CD4-positive, alpha-beta T cell (primary cell): ENCODE measurements around the gene C1orf185. TPM values are rescaled to one million over a fixed set of nuclear protein-coding genes. Genes with fewer than 3 reads are reported as not detected.
"Not testable (repeated sequence)": the region's sequence is repeated elsewhere in the genome, so short reads cannot be mapped to it uniquely, and the experiment has no call there.

Experiments
- ATAC-seq: fragments of 200-7000 bp; cut with Tn5 transposase; one replicate; pipeline ENCODE4 v1.10.0; 2022; ENCODE audit warnings: mild to moderate bottlenecking; ENCODE audit not compliant: poor library complexity
- CTCF ChIA-PET: fragments of 350-600 bp; sonication (Branson Sonifier 250); formaldehyde crosslinking; loops from one replicate; lab custom pipeline; 2021; ENCODE audit warnings: antibody characterized with exemption, inconsistent platforms; lab: Charles Lee
- POLR2A ChIA-PET: fragments of 350-600 bp; sonication (Branson Sonifier 250); formaldehyde crosslinking; loops from one replicate; lab custom pipeline; 2021; ENCODE audit warnings: antibody characterized with exemption, inconsistent platforms; lab: Charles Lee
- DNase-seq, 14 experiments: peaks; one replicate each; pipeline ENCODE4 v3.0.0-alpha.2; 2013 to 2020; ENCODE audit warnings: mixed read lengths in 2 of 14
- H3K27ac ChIP-seq, 2 donors: one replicate each; pipeline versions ENCODE4 v1.5.1 to v1.7.0; 2013; ENCODE audit warnings: low read length in 2 of 2, low read depth in 1 of 2, mild to moderate bottlenecking in 1 of 2
- H3K27me3 ChIP-seq, 2 experiments: 1 replicate in 1 of 2; 2 replicates in 1 of 2; pipeline versions ENCODE4 v1.6.1 to v1.7.0; 2013; ENCODE audit warnings: low read length in 2 of 2, control low read depth in 1 of 2, mild to moderate bottlenecking in 1 of 2, moderate library complexity in 1 of 2; ENCODE audit not compliant: insufficient read depth in 2 of 2, control insufficient read depth in 1 of 2
- H3K36me3 ChIP-seq: one replicate; pipeline ENCODE4 v1.6.1; 2013; ENCODE audit warnings: low read length, control low read depth; ENCODE audit not compliant: insufficient read depth
- H3K4me1 ChIP-seq: one replicate; pipeline ENCODE4 v1.6.1; 2013; ENCODE audit warnings: low read length, control low read depth; ENCODE audit not compliant: insufficient read depth
- H3K4me3 ChIP-seq: one replicate; pipeline ENCODE4 v1.5.1; 2013; ENCODE audit warnings: mild to moderate bottlenecking, low read length, moderate library complexity
- H3K9me3 ChIP-seq, 2 experiments: 1 replicate in 1 of 2; 2 replicates in 1 of 2; pipeline versions ENCODE4 v1.6.1 to v1.7.0; 2013; ENCODE audit warnings: low read length in 2 of 2, mild to moderate bottlenecking in 2 of 2, control low read depth in 1 of 2, moderate library complexity in 1 of 2; ENCODE audit not compliant: control insufficient read depth in 1 of 2, insufficient read depth in 1 of 2
- H3K27ac Mint-ChIP-seq: one replicate; pipeline ENCODE4 v1.8.0; 2020; ENCODE audit warnings: mixed read lengths
- H3K27me3 Mint-ChIP-seq: one replicate; pipeline ENCODE4 v1.8.0; 2021; ENCODE audit warnings: mixed read lengths
- H3K36me3 Mint-ChIP-seq: one replicate; pipeline ENCODE4 v1.8.0; 2021; ENCODE audit warnings: low read depth, mixed read lengths
- H3K4me1 Mint-ChIP-seq: one replicate; pipeline ENCODE4 v1.8.0; 2021; ENCODE audit warnings: low read depth, mixed read lengths
- H3K4me3 Mint-ChIP-seq: one replicate; pipeline ENCODE4 v1.8.0; 2020; ENCODE audit warnings: mild to moderate bottlenecking, mixed read lengths
- H3K9me3 Mint-ChIP-seq: one replicate; pipeline ENCODE4 v1.8.0; 2020; ENCODE audit warnings: mixed read lengths
- intact Hi-C, 2 experiments: fragments of 100-400 bp; cut with DNase I in 1 of 2; cut with micrococcal nuclease in 1 of 2; formaldehyde crosslinking; loops; one replicate each; pipeline versions ENCODE4 v1.15.1 to v1.9.0; 2023 to 2025; cut with DNase I, micrococcal nuclease
- total RNA-seq, 174 experiments: library from RNA in 2 of 174; stranded (reverse) in 2 of 174; gene quantifications; one replicate each; pipeline ENCODE4 v1.2.3 and lab custom pipeline; 2021 to 2026
- TF ChIP-seq, protein P1 (sequence below): fragments of 200-600 bp; IDR thresholded peaks from one replicate; pipeline ENCODE4 v1.8.0; 2022; ENCODE audit warnings: antibody characterized with exemption, mild to moderate bottlenecking

C1orf185 gene
- total RNA-seq, 2 experiments from 2014 or later: not detected

DNA sequence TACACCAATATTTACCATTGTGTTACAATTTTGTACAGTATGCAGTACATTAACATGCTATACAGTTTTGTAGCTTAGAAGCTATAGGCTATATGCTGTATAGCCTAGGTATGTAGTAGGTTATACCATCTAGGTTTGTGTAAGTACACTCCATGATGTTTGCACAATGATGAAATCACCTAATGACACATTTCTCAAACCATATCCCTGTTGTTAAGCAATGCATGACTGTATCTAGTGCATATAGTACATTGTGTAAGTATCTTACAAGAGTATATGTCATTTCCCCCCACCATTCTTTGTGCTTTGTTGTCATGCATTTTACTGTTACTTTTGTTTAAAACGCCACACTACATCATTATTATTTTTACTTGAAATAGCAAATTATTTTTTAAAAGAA is 68.3 kb downstream of the C1orf185 start:
- Mint-ChIP-seq H3K4me1 (peaks cover 19% of the 10 kb centered on the region), H3K27me3 (peaks cover 13% of the 10 kb centered on the region), H3K27ac (no peak overlapping the region), H3K36me3 (no peaks in the 10 kb centered on the region), H3K4me3 (no peak overlapping the region), H3K9me3 (no peaks in the 10 kb centered on the region)
- Histone ChIP-seq H3K4me3 (no peak overlapping the region), H3K9me3 (no peaks in the 10 kb centered on the region), H3K27me3 (peaks cover 0 to 6% of the 10 kb centered on the region in 2 experiments), H3K36me3 (no peaks in the 10 kb centered on the region), H3K4me1 (no peaks in the 10 kb centered on the region), H3K27ac (no peak overlapping the region)
- DNase-seq (peak in 2 of 14 experiments; percentile 13 to 33), ATAC-seq (no peak)
- ChIA-PET POLR2A (no interaction called here), CTCF (no interaction called here)
- intact Hi-C loops: no loop called here
- TF ChIP-seq, protein P1, sequence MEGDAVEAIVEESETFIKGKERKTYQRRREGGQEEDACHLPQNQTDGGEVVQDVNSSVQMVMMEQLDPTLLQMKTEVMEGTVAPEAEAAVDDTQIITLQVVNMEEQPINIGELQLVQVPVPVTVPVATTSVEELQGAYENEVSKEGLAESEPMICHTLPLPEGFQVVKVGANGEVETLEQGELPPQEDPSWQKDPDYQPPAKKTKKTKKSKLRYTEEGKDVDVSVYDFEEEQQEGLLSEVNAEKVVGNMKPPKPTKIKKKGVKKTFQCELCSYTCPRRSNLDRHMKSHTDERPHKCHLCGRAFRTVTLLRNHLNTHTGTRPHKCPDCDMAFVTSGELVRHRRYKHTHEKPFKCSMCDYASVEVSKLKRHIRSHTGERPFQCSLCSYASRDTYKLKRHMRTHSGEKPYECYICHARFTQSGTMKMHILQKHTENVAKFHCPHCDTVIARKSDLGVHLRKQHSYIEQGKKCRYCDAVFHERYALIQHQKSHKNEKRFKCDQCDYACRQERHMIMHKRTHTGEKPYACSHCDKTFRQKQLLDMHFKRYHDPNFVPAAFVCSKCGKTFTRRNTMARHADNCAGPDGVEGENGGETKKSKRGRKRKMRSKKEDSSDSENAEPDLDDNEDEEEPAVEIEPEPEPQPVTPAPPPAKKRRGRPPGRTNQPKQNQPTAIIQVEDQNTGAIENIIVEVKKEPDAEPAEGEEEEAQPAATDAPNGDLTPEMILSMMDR: no peak

DNA sequence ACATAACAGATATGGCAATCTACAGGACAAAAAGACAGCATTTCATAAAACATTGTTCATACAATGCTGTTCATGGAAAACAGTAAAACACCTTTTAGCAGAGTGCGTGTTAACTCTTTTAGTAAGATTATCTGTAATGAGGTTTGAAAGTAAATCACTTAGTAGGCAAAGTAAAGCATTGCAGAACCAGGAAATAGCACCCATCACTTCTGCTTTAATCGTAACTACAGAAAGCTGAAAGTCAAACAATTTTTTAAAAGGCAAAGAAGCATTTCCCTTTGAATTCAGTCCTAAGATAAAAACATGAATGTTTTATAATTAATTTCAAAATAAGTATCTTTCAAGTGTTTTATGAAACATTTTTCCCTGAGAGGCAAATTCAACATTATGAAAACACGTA is 70.8 kb downstream of the C1orf185 start:
- H3K4me3 Mint-ChIP-seq: no peak overlapping the region
- peaks cover 17% of the 10 kb centered on the region for H3K4me1 Mint-ChIP-seq
- ChIA-PET CTCF (no interaction called here), POLR2A (no interaction called here)
- ATAC-seq (no peak), DNase-seq (no peak)
- intact Hi-C loops: no loop called here
- Histone ChIP-seq H3K4me3 (no peak overlapping the region), H3K9me3 (no peaks in the 10 kb centered on the region), H3K4me1 (no peaks in the 10 kb centered on the region), H3K36me3 (no peaks in the 10 kb centered on the region), H3K27me3 (peaks cover 4 to 6% of the 10 kb centered on the region in 2 experiments), H3K27ac (no peak overlapping the region)
- no peaks in the 10 kb centered on the region for H3K36me3 Mint-ChIP-seq
- peaks cover 31% of the 10 kb centered on the region for H3K27me3 Mint-ChIP-seq
- no peaks in the 10 kb centered on the region for H3K9me3 Mint-ChIP-seq
- TF ChIP-seq, protein P1: no peak
- H3K27ac Mint-ChIP-seq: no peak overlapping the region

DNA sequence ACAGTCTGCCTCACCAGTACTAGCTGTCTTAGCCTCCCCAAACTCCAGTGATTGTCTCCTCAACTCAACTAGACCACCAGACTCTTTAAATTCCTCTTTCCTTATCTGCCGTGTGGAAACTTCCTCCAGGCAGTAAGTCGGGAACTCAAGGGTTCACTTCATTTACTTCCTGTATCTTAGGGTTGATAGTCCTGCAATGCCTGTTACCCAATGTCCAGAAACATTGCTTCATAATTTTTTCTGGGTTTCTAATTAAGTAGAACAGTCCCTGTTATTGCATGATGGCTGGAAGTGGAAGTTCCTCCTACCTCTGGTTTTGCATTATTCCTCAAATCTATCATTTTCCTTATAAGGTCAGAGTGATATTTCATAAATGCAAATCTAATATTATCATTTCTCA is 73.2 kb downstream of the C1orf185 start:
- H3K36me3 Mint-ChIP-seq: no peaks in the 10 kb centered on the region
- Histone ChIP-seq H3K27me3 (peaks cover 4 to 6% of the 10 kb centered on the region in 2 experiments), H3K9me3 (no peaks in the 10 kb centered on the region), H3K27ac (no peak overlapping the region), H3K4me3 (no peak overlapping the region), H3K4me1 (no peaks in the 10 kb centered on the region), H3K36me3 (no peaks in the 10 kb centered on the region)
- TF ChIP-seq, protein P1: no peak
- ChIA-PET POLR2A (no interaction called here), CTCF (no interaction called here)
- peaks cover 10% of the 10 kb centered on the region for H3K4me1 Mint-ChIP-seq
- no peak for ATAC-seq
- no peak overlapping the region for H3K27ac Mint-ChIP-seq
- intact Hi-C loops: no loop called here
- H3K27me3 Mint-ChIP-seq: peaks cover 44% of the 10 kb centered on the region
- no peak overlapping the region for H3K4me3 Mint-ChIP-seq
- peak in 3 of 14 experiments; percentile 9 to 37 (median 26) for DNase-seq
- no peaks in the 10 kb centered on the region for H3K9me3 Mint-ChIP-seq

DNA sequence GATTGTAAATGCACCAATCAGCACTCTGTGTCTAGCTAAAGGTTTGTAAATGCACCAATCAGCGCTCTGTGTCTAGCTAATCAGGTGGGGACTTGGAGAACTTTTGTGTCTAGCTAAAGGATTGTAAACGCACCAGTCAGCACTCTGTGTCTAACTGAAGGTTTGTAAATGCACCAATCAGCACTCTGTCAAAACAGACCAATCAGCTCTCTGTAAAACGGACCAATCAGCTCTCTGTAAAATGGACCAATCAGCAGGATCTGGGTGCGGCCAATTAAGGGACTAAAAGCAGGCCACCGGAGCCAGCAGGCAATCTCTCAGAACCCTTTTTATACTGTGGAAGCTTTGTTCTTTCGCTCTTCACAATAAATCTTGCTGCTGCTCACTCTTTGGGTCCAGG is 76.0 kb downstream of the C1orf185 start:
- H3K36me3 Mint-ChIP-seq, H3K36me3 ChIP-seq, CTCF ChIA-PET, DNase-seq, H3K27ac ChIP-seq, H3K4me3 Mint-ChIP-seq, POLR2A ChIA-PET, H3K27me3 ChIP-seq, H3K9me3 Mint-ChIP-seq, ATAC-seq, H3K4me3 ChIP-seq, intact Hi-C loops, H3K4me1 Mint-ChIP-seq, H3K4me1 ChIP-seq, H3K27ac Mint-ChIP-seq, H3K9me3 ChIP-seq: not testable (repeated sequence)
- peaks cover 44% of the 10 kb centered on the region for H3K27me3 Mint-ChIP-seq
